ENCODE data around the gene IQUB.
"Not testable (repeated sequence)": the region's sequence is repeated elsewhere in the genome, so short reads cannot be mapped to it uniquely, and the experiment has no call there.

IQUB gene

GRCh38 chr7:123415625-123416024 is 118.8 kb downstream of the IQUB start:
- DNase-seq (ENCODE audit: low read depth, low spot score), result no peak

- no peak for DNase-seq (ENCODE audit: low read depth, low spot score)
Measured at GRCh38 chr7:123410273-123410904, 124.0 kb downstream of the IQUB start.

- DNase-seq (ENCODE audit: low read depth, low spot score), result not testable (repeated sequence)
Measured at GRCh38 chr7:123407951-123408350, 126.4 kb downstream of the IQUB start.

Measured in activated CD4-positive, CD25-positive, alpha-beta regulatory T cell treated with anti-CD3 and anti-CD28 coated beads, Interleukin-2, amount 50 U/mL, for 16 hours (primary cell).